HG03439 (cell line): Measurements from ENCODE around the gene RAPGEF5.

Source experiments
- ATAC-seq: cut with Tn5 transposase; IDR thresholded peaks from one replicate; pipeline ENCODE4 v1.9.1; 2021; ENCODE audit warnings: mild to moderate bottlenecking, moderate library complexity; ENCODE audit not compliant: unreplicated experiment

The RAPGEF5 gene

DNA sequence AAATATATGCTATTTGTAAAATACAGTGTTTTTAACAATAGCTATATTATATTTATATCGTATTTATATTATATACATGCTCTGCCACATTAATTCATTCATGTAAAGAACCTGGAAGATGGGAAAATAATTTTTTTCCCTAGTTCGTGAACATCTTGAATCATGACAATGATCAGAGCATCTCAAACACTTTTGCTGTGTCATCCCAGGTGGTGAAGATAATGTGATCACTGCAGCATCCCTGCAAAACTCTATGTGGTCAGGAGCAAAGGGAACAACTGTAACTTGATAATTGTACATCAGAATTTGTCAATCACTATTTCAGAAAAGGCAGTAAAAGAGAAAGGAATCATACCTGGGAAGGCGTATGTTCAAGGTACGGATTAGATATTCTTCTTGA, 39.3 kb downstream of the RAPGEF5 start:
- ATAC-seq: no peak

- no peak for ATAC-seq
Measured at GRCh38 chr7:22316914-22317313, 40.0 kb downstream of the RAPGEF5 start.

DNA sequence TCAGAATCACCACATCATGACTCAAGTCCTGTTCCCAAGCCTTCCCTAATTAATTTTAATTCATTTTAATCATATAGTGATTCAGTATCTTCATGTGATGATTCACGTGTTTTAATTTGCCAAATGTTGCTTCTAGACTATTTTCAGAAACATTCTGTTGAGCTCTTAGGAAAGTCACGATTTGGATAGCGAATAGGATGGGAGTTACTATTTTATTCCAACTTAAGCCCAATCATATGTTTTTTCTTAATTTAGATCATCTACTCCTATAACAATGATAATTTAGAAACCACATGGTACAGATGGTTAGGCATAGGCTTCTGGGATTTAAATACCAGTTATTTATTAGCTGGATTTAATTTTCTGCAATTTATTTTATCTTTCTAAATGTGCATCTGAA, 49.1 kb downstream of the RAPGEF5 start:
- ATAC-seq: no peak

GRCh38 chr7:22305706-22306105, 51.2 kb downstream of the RAPGEF5 start:
- ATAC-seq: no peak

DNA sequence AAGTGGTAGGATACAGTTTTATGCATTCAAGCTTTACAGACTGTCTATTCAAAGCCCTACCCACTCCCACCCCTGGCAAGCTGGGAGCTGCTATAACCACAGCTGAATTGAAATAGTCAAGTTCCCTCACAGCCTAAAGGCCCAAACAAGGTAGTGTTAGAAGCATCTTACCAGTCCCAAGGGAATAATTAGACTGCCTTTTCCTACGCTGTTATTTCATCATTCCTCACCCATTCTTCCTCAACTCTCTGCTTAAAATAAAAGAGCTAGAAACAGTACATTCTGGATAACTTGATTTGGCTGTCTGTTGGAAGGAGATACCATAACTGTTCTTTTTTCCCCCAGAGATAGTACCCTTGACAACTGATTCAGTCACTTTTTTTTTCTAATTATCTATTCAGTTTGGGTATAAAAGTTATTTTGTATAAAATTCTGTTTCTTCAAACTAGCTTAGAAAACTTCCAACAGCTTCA, 54.0 kb downstream of the RAPGEF5 start:
- no peak for ATAC-seq

GRCh38 chr7:22302193-22302592, 54.8 kb downstream of the RAPGEF5 start:
- no peak for ATAC-seq

- ATAC-seq: no peak
Measured at GRCh38 chr7:22301790-22302189, 55.2 kb downstream of the RAPGEF5 start.

- ATAC-seq: no peak
Measured at GRCh38 chr7:22300839-22301238, 56.1 kb downstream of the RAPGEF5 start.

DNA sequence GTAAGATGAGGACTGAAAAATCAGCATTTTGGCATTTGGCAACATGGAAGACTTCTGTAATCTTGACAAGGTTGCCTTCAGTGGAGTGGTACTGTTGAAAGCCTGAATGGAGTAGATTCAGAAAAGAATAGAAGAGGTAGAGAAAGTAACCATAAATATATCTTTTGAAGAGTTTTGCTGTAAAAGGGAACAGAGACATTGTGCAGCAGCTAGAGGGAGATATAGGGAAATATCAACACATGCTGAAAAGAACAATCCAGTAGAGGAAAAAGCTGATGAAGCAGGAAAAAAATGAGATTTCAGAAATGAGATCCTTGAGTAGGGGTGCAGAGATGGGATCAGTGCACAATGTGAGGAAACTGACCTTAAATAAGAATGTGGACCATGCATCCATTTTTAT, 60.0 kb downstream of the RAPGEF5 start:
- ATAC-seq: no peak

- ATAC-seq: peak; percentile 49
Measured at GRCh38 chr7:22296265-22296566, 60.7 kb downstream of the RAPGEF5 start.

DNA sequence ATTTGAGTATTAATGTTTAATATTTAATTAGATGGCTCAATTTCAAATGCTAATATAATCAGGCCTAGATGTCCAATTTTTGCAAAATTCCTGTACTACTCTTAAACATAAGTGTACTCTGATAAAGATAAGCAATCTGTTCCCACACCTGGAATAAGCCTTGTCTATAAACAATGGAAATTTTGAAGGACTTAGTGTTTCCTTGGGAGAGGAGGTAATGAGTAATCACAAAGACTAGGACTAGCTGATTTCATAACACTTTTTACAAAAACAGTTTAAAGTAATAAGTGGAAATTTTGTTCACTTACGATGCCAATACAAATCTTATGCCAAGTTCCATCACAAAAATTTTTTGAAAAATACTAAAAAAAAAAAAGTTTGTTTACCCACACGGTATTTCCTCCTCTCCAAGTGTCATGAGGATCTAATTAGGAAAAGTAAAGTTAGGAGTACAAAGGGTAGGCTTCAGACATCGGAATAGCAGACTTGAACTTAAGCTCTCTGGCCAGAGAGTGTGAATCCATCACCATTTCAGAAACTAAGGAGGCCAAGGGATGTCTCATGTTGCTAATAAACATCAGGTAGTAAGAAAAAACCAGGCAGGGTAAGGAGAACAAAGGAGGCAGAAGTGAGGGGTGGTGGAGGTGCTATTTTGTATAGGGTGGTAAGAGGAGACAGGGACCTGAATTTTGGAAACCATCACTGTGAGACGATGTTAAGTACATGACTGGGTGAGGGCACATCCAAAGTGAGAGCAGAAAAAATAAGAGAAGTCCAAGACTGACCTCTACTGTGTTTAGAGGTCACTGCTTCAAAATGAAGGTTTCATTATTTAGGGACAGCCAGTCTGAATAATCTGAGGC, 61.3 kb downstream of the RAPGEF5 start:
- ATAC-seq: no peak

GRCh38 chr7:22292531-22292930, 64.4 kb downstream of the RAPGEF5 start:
- no peak for ATAC-seq

GRCh38 chr7:22291977-22292376, 65.0 kb downstream of the RAPGEF5 start:
- no peak for ATAC-seq

DNA sequence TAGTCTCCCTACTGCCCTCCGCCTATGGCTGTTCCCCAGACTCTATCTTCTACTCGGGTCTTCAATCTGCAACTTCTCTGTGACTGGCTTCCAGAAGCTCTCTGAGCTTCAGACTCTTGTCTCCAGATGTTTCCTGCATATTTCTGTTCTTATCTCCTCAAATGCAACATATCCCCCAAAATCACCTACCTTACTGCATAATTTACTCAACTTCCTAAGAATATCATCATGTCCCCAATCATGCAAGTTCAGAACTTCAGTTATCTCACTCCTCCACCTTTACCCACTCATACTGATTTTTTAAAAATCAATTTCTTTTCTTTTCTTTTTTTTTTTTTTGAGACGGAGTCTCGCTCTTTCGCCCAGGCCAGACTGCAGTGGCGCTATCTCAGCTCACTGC, 68.8 kb downstream of the RAPGEF5 start:
- ATAC-seq: no peak

DNA sequence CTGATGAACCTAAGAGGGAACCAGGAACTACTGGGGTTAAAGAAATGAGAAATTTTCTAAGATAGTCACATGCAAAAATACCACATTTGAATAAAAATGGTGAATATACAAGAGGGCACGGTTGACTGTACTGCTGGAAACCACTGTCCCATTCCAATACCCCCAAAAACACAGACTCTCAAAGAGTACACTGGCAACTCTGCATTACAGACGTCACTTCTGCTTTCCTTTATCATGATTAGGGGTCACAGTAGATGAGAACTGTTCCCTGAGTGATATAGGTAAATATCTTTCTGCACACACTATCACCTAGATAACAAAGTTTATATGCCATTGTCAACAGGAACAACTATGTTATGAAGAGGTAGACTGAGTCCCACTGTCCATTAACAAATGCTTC, 69.5 kb downstream of the RAPGEF5 start:
- no peak for ATAC-seq

GRCh38 chr7:22286436-22286835, 70.5 kb downstream of the RAPGEF5 start:
- ATAC-seq: no peak

DNA sequence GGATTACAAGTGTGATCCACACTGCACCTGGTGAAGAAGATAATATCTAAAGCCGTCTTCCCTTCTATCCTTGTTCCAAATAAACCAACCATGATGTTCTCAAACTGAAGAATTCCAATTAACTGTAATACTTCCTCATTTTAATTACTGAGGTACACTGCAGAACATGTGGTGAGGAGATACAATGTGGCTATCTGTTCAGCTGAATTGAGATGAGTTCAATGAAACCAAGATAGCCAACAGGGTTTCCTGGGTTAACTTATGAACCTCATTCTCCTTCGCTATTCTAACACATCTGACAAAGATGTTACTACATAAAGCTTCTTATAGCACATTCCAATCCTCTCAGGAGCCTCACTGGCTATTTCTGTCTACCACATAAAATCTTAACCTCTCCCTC, 75.5 kb downstream of the RAPGEF5 start:
- no peak for ATAC-seq

GRCh38 chr7:22280031-22280430, 76.9 kb downstream of the RAPGEF5 start:
- ATAC-seq: no peak

GRCh38 chr7:22278660-22279059, 78.3 kb downstream of the RAPGEF5 start:
- ATAC-seq: no peak

GRCh38 chr7:22277375-22277774, 79.6 kb downstream of the RAPGEF5 start:
- no peak for ATAC-seq

GRCh38 chr7:22275661-22276060, 81.3 kb downstream of the RAPGEF5 start:
- no peak for ATAC-seq

GRCh38 chr7:22271311-22271710, 85.6 kb downstream of the RAPGEF5 start:
- ATAC-seq: no peak

DNA sequence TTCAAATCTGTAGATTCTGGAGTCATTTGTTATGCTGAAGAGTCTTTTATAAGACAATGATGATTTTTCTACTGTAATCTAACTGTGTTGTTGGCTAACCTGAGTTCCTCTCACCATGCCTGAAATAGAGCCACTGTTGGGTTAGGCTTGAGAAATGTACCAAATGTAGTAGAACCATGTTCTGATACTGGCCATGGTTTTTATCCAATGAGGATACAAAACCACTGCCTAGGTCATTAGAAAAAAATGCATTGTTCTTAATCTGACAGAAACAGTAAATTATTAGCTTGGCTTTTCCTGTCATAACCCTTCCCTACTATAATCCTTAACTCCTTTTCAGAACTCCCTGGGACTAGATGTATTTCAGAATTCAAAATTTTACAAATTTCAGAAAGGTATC, 86.6 kb downstream of the RAPGEF5 start:
- no peak for ATAC-seq
